Activated CD4-positive, alpha-beta T cell treated with anti-CD3 and anti-CD28 coated beads, Interleukin-2, amount 50 U/mL, for 24 hours (primary cell): ENCODE data around the gene IMMP2L.
"Not testable (repeated sequence)": the region's sequence is repeated elsewhere in the genome, so short reads cannot be mapped to it uniquely, and the experiment has no call there.

Experiments used
- DNase-seq, 2 donors: peaks; one replicate each; pipeline ENCODE4 v3.0.0-alpha.2; 2020; ENCODE audit warnings: low read depth in 1 of 2, low spot score in 1 of 2

IMMP2L gene

GRCh38 chr7:110676785-110677184, 885.5 kb downstream of the IMMP2L start:
- no peak for DNase-seq

DNA sequence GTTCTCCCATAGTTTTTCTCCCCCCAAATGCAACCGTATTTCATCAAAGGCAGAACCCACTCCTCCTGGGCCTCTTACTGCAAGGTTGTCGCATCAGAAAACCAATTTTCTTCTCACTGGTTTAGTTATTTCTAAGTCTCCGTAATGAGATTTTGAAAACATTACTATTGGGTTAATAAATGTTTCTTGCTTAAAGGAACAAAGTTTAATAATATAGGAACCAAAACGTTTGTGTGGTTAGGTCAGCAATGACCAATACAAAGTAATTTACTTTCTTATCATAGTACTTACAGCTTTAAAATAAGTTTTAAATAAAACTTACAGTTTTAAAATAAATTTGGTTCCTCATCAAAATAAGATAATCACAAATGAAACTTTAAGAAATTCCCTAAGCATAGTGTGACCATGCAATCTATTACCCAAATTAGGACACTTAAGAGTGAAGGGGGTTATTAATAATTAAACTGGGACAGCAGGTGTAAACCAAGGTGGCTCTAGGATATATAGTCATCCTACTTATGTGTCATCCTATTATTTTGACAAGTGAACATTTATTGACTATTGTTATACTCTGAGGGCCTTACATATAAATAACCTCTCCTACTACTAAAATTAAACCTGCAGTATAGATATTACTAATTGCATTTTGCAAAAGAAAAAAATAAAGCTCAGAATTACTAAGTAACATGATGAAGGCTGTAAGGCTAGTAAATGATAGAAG, 886.7 kb downstream of the IMMP2L start:
- DNase-seq, result no peak

DNA sequence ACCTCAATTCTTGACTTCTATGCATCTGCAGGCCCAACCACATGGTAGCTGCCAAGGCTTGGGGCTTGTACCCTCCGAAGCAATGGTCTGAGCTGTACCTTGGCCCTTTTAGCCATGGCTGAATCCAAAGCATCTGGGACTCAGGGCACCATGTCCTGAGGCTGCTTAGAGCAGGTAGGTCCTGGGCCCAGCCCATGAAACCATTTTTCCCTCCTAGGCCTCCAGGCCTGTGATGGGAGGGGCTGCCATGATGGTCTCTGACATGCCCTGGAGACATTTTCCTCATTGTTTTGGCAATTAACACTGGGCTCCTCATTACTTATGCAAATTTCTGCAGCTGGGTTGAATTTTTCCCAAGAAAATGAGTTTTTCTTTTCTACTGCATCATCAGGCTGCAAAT, 889.1 kb downstream of the IMMP2L start:
- no peak for DNase-seq

DNA sequence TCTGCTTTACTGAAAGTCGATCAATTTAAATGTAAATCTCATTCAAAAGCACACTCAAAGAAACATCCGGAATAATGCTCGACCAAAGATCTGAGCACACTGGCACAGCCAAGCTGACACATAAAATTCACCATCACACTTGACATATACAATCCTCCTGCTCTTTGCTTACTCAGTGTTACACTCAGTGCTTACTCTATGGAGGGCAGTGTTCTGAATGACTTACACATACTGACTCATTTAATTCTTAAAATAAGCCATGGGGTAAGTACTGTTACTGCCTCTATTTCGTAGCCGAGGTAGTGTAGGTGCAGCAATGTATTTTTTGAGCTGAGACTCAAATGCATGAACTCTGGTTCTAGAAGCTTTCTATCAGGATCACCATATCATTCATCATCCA, 892.9 kb downstream of the IMMP2L start:
- no peak for DNase-seq

GRCh38 chr7:110664803-110665202, 897.5 kb downstream of the IMMP2L start:
- no peak for DNase-seq

GRCh38 chr7:110660637-110661036, 901.7 kb downstream of the IMMP2L start:
- not testable (repeated sequence) for DNase-seq

DNA sequence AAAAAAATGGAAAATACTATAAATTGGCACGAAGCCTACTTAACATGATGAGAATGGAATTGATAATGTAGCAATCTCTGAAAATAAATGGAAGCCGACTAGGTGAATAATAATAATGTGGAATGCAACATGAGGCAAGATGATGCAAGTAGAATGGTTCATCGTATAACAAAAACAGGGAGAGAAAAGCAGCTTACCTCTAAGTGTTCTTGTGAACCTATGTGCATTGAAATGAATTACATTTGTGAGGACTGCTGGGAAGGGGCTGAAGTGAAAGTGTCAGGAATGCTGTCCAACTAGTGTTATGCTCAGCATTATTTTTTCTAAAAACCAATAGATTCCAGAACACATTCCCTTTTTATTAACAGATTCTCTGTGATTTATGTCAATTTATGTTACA, 912.0 kb downstream of the IMMP2L start:
- DNase-seq, result no peak

- no peak for DNase-seq
These were observed 915.0 kb downstream of the IMMP2L start for GRCh38 chr7:110647266-110647665.

DNA sequence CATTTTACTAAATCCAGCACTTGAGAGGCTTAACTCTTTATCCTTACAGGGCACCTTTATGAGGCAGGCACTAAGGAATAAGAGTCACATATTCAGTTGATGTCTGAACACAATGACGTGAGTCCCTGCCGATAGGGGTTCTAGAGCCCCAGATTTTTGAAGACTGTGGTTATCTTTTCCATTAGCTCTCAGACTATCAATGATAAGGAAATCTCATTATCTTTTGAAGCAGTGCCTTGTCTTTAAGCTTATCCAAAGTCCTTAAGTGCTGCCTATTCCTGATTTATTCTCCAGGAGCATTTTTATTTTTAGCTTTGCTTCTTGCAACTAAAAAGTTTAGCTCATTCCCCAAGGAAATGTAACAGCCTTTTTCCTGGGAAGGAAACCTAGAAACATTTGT, 915.5 kb downstream of the IMMP2L start:
- no peak for DNase-seq

DNA sequence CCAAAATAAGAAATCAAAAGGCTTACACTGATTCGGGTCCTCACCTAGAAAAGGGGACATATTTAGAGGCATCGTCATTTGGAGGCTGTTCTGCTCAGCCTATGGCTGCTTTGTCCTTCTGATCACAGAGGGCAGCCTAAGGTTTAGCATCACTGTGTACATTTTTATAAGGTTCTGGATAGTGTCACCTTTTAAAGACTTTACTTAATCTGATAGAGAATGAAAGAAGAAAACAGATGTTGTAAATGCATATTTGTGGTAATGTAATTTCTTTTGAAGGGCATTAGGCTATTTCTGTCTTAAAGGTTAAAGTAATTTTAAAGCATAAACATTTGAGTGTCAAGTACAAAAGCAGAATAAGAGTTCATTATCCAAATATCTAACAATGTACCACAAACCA, 916.7 kb downstream of the IMMP2L start:
- no peak for DNase-seq

DNA sequence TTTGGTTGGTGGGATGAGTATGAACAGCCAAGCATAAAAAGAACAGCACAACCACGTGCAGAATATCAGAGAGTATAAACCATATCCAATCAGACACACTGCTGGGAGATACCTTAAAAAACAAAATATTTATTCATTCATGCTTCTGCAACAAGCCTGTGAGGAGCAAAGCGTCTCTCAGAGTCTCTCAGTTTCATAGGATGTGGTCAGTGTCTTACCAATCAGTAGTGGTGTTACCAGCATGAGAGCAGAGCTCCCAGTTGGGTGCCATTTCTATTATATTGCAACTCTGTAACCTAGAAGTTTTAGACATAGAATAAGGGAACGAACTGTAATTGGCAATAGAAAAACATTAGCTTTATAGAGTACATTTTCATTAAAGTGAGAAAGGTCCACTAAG, 917.2 kb downstream of the IMMP2L start:
- no peak for DNase-seq

- no peak for DNase-seq
These were observed 925.0 kb downstream of the IMMP2L start for GRCh38 chr7:110637252-110637651.

DNA sequence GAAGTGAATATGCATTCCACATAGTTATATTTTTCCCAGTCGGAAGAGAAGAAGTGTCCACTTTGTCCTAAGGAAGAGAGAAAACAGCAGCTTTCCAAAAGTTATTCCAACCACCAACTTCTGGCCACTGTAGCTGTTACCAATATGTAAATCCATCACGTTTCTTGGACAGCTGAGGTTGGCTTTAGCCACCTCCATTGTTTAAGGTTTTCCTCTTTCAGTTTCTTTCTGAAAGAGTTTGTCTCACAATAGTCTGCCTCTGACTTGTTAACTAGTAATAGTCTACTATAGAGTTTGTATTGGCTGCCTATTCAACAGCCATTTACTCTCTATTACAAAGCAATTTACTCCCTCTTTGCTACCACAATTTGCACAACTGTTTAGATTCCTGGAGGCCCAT, 929.0 kb downstream of the IMMP2L start:
- no peak for DNase-seq

- DNase-seq, result no peak
These were observed 935.9 kb downstream of the IMMP2L start for GRCh38 chr7:110626414-110626813.

DNA sequence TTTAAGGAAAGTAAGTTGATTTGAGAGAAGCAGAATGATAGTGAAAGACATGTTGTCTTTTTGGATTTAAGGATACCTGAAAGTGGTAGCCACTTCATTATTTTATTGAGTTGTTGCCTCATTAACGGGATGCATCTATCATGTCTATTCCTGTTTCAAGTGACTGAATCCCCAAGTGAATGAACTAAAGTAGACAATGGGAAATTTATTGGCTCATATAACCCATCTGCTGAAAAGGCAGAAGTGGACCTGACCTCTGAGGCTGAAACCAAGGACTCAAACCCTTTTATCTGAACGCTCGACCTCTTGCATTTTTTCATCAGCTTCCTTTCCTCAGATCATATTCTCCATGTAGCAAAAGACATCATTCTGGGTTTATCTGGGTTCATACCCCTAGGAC, 937.0 kb downstream of the IMMP2L start:
- DNase-seq, result no peak

- DNase-seq, result no peak
These were observed 938.9 kb downstream of the IMMP2L start for GRCh38 chr7:110623436-110623835.

DNA sequence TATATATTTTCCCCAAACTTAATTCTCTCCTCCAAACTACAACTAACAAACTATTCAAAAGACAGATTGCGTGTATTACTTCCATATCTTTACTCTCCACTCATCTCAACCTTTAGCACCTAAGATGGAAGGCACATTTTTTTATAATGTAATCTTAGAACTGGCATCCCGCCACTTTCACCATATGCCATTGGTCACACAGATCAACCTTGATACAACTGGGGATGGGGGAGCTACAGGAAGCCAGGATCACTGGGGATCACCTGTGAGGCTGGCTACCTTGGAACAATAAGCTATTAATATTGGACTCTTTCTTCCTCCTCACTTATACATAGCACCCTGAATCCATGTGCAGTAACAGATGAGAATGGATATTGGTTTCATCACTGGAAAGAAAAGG, 941.0 kb downstream of the IMMP2L start:
- no peak for DNase-seq

DNA sequence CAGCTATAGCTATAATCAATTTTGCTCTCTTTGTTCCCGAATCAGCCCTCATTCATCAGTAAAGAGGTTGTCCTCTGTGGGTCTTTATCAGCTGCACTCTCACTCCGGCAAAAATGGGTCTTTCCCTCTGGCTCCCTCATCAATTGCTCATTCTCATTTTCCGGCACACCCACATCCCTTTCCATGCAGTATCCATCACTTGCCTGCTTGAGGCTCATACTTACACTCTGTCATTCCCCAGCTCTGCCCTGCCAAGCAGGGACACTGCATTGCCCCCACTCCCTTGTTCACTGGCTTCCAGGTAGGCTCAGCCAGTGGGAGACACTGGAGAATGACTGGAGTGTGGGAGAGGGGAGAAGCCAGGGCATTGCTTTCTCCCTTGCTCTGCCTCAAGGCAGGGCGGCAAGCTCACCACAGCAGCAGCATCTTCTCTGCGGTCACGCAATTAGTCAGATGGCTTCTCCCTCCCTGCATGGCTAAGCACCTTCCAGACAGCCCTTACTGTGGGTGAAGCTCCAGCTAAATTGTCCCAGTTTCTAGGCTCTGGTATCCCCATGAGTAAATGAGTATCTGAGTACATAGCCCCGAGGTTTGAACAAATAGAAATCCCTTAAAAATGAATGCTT, 942.1 kb downstream of the IMMP2L start:
- DNase-seq, result no peak
